Suprapubic skin (tissue), 4 donors: Measurements from ENCODE around the gene P2RY2. TPM values are rescaled to one million over a fixed set of nuclear protein-coding genes. Genes with fewer than 3 reads are reported as not detected.
A peak's percentile ranks its signal among the peaks of the same experiment; 100 is the strongest.

ENCODE experiments used
- DNase-seq, 2 donors: peaks; one replicate each; pipeline ENCODE4 v3.0.0-alpha.2; 2019; ENCODE audit warnings: low spot score in 2 of 2
- H3K27ac ChIP-seq: fragments of 200-600 bp; sonication (generic); one replicate; pipeline ENCODE4 v1.5.1; 2019
- H3K27me3 ChIP-seq: fragments of 200-600 bp; sonication (generic); one replicate; pipeline ENCODE4 v1.5.1; 2019
- H3K36me3 ChIP-seq: fragments of 200-600 bp; sonication (generic); one replicate; pipeline ENCODE4 v1.5.1; 2019
- H3K4me1 ChIP-seq: fragments of 200-600 bp; sonication (generic); one replicate; pipeline ENCODE4 v1.5.1; 2019
- H3K4me3 ChIP-seq: fragments of 200-600 bp; sonication (generic); one replicate; pipeline ENCODE4 v1.5.1; 2019; ENCODE audit warnings: mild to moderate bottlenecking
- H3K9me3 ChIP-seq: fragments of 200-600 bp; sonication (generic); one replicate; pipeline ENCODE4 v1.5.1; 2019
- CTCF ChIP-seq, 2 donors: fragments of 200-600 bp in 1 of 2; fragments of 450-650 bp in 1 of 2; sonication (generic) in 1 of 2; IDR thresholded peaks; one replicate each; pipeline ENCODE4 v1.5.1; 2016 to 2019; ENCODE audit warnings: antibody characterized with exemption in 2 of 2, mild to moderate bottlenecking in 1 of 2, moderate library complexity in 1 of 2
- EP300 ChIP-seq: sonication (generic); formaldehyde crosslinking; IDR thresholded peaks from one replicate; pipeline ENCODE4 v1.6.1; 2017; ENCODE audit warnings: antibody characterized with exemption
- POLR2A ChIP-seq, 2 donors: fragments of 450-650 bp; IDR thresholded peaks; one replicate each; pipeline ENCODE4 v1.6.1; 2017; ENCODE audit warnings: antibody characterized with exemption in 2 of 2, mild to moderate bottlenecking in 2 of 2, moderate library complexity in 2 of 2
- POLR2AphosphoS5 ChIP-seq, 3 donors: sonication (generic); formaldehyde crosslinking; IDR thresholded peaks; one replicate each; pipeline ENCODE4 v1.6.1; 2017; ENCODE audit warnings: antibody characterized with exemption in 3 of 3
- WGBS: methylation state at CpG from one replicate; pipeline ENCODE4 v1.1.5; 2018; 5-methylcytosine and 5-hydroxymethylcytosine counted together
- total RNA-seq, 4 donors: library from RNA; depleted of rRNA; stranded (reverse); fragments of >200 nt; gene quantifications; one replicate each; pipeline ENCODE4 v1.1.0, GENCODE V29; 2016

The P2RY2 gene
- total RNA-seq, 4 donors from 2014 or later: 5.5 to 15.9 (median 12.8) TPM

- Histone ChIP-seq H3K36me3 (no peaks in the 10 kb centered on the region), H3K27me3 (no peaks in the 10 kb centered on the region), H3K27ac (no peak overlapping the region), H3K4me1 (peaks cover 68% of the 10 kb centered on the region), H3K9me3 (no peaks in the 10 kb centered on the region), H3K4me3 (no peak overlapping the region)
- peak in 1 of 3 donors; percentile 34 for TF ChIP-seq POLR2AphosphoS5 (IDR thresholded peaks at IDR 0.05)
- no peak for TF ChIP-seq CTCF (IDR thresholded peaks at IDR 0.05)
- no peak for TF ChIP-seq EP300
- no peak for TF ChIP-seq POLR2A (IDR thresholded peaks at IDR 0.05)
- DNase-seq: peak; percentile 80 to 83
- WGBS: 56% methylated on average over 1 of the region's 1 CpG
Measured at GRCh38 chr11:73192272-73192671, 25.8 kb upstream of the P2RY2 start.

DNA sequence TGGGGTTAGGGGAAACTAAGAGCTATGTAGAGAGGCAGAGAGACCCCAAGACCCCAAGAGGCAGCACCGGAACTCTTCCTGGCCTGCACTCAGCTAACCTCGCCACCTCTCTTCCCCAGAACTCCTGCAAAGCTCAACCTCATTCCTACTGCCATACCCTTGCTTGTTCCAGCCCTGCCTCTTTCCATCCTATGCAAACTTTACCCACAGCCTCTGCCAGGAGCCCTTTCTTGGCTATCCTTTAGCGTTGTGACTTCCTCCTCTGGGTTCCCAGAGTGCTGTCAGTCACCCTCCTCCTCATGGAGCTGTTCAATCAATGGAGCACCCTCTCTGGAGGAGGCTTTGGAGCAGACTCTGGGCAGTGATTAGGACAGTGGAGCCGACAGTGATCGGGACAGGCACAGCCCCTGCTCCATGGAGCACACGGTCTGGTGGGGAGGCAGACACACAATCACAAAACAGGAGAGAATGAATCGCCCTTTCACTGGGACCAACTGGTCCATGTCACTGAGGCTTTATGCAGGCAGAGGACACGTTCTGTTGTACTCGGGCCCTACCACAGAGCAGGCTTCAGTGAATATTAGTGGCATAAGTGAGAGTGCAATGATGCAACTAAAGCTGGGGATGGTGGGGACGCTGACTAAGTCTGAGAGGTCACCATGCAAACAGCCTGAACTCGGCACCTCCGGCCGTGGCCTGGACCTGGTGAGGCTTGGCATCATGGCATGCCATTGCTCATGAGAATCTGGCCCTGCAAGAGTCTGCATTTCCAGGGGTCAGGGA, 24.6 kb upstream of the P2RY2 start:
- Histone ChIP-seq H3K9me3 (no peaks in the 10 kb centered on the region), H3K4me1 (peaks cover 63% of the 10 kb centered on the region), H3K27ac (peak overlapping the region; percentile 95), H3K27me3 (no peaks in the 10 kb centered on the region), H3K4me3 (no peak overlapping the region), H3K36me3 (no peaks in the 10 kb centered on the region)
- DNase-seq: peak; percentile 58 to 67
- WGBS: 62% methylated on average over 11 of the region's 13 CpGs
- TF ChIP-seq POLR2AphosphoS5 (IDR thresholded peaks at IDR 0.05): no peak
- no peak for TF ChIP-seq POLR2A (IDR thresholded peaks at IDR 0.05)
- TF ChIP-seq EP300: no peak
- no peak for TF ChIP-seq CTCF (IDR thresholded peaks at IDR 0.05)

- Histone ChIP-seq H3K4me1 (peaks cover 58% of the 10 kb centered on the region), H3K27ac (peak overlapping the region; percentile 95)
Measured at GRCh38 chr11:73194034-73194507, 24.0 kb upstream of the P2RY2 start.

DNA sequence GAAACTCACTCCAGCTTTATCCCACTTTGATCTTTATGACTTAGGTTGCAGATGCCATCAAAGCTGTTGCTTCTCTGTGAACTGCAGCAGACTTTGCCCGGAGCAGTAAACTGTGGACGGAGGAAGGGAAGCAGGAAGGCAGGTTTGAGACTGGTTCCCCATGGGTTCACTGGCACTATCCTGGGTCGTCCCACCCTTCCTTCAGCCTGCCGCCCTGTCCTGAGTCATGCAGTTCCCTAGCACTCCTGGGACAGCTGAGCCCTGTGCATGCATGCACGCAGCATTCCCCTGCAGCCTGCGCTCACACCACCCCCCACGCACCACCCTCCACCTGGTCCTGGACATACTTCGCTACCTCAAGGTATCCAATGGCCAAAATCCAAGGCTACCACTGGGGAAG, 23.5 kb upstream of the P2RY2 start:
- no peak for TF ChIP-seq CTCF (IDR thresholded peaks at IDR 0.05)
- peak in 1 of 3 donors; percentile 77 for TF ChIP-seq POLR2AphosphoS5 (IDR thresholded peaks at IDR 0.05)
- no peaks in the 10 kb centered on the region for H3K27me3 ChIP-seq
- DNase-seq: peak; percentile 67 to 78
- 48% methylated on average over 8 of the region's 8 CpGs for WGBS
- H3K36me3 ChIP-seq: no peaks in the 10 kb centered on the region
- no peak overlapping the region for H3K4me3 ChIP-seq
- no peaks in the 10 kb centered on the region for H3K9me3 ChIP-seq
- peaks cover 58% of the 10 kb centered on the region for H3K4me1 ChIP-seq
- H3K27ac ChIP-seq: peak overlapping the region; percentile 95

More at GRCh38 chr11:73194034-73194507, 24.0 kb upstream of the P2RY2 start:
- H3K9me3 ChIP-seq: no peaks in the 10 kb centered on the region
- TF ChIP-seq POLR2A (IDR thresholded peaks at IDR 0.05) (no peak), POLR2AphosphoS5 (IDR thresholded peaks at IDR 0.05) (no peak), CTCF (IDR thresholded peaks at IDR 0.05) (no peak), EP300 (no peak)
- no peaks in the 10 kb centered on the region for H3K36me3 ChIP-seq
- no peak overlapping the region for H3K4me3 ChIP-seq
- peak; percentile 50 to 54 for DNase-seq
- WGBS: 61% methylated on average over 3 of the region's 3 CpGs
- no peaks in the 10 kb centered on the region for H3K27me3 ChIP-seq

- H3K4me1 ChIP-seq: peaks cover 61% of the 10 kb centered on the region
- H3K27me3 ChIP-seq: no peaks in the 10 kb centered on the region
- H3K4me3 ChIP-seq: no peak overlapping the region
- DNase-seq: peak; percentile 56 to 62
- TF ChIP-seq CTCF (IDR thresholded peaks at IDR 0.05): no peak
- TF ChIP-seq POLR2A (IDR thresholded peaks at IDR 0.05): no peak
- no peak for TF ChIP-seq POLR2AphosphoS5 (IDR thresholded peaks at IDR 0.05)
- TF ChIP-seq EP300: no peak
- peak overlapping the region; percentile 95 for H3K27ac ChIP-seq
- H3K9me3 ChIP-seq: no peaks in the 10 kb centered on the region
- WGBS: 67% methylated on average over 1 of the region's 3 CpGs
- no peaks in the 10 kb centered on the region for H3K36me3 ChIP-seq
Measured at GRCh38 chr11:73195191-73196007, 22.7 kb upstream of the P2RY2 start.
